Neuronal stem cell (in vitro differentiated cells): Measurements from ENCODE around the gene AIFM2.

ENCODE experiments used
- DNase-seq: peaks from one replicate; pipeline ENCODE4 v3.0.0-alpha.2; 2013; ENCODE audit warnings: low spot score
- H2AFZ ChIP-seq: one replicate; pipeline ENCODE4 v1.6.1; 2013; ENCODE audit warnings: mild to moderate bottlenecking, low read length, inconsistent platforms
- H2AK5ac ChIP-seq: 2 replicates; pipeline ENCODE4 v1.6.1; 2013; ENCODE audit warnings: low read depth, mild to moderate bottlenecking, inconsistent platforms, low read length, moderate library complexity, mixed read lengths
- H2BK120ac ChIP-seq: 2 replicates; pipeline ENCODE4 v1.6.1; 2013; ENCODE audit warnings: low read depth, mild to moderate bottlenecking, inconsistent platforms, low read length, moderate library complexity, mixed read lengths
- H2BK12ac ChIP-seq: one replicate; pipeline ENCODE4 v1.6.1; 2013; ENCODE audit warnings: low read length, inconsistent platforms
- H2BK15ac ChIP-seq: 2 replicates; pipeline ENCODE4 v1.6.1; 2013; ENCODE audit warnings: mild to moderate bottlenecking, low read length, inconsistent platforms, mixed read lengths
- H2BK5ac ChIP-seq: one replicate; pipeline ENCODE4 v1.6.1; 2013; ENCODE audit warnings: inconsistent platforms, mild to moderate bottlenecking, low read length, moderate library complexity
- H3K14ac ChIP-seq: one replicate; pipeline ENCODE4 v1.6.1; 2013; ENCODE audit warnings: low read length, inconsistent platforms
- H3K18ac ChIP-seq: 2 replicates; pipeline ENCODE4 v1.6.1; 2013; ENCODE audit warnings: low read length, inconsistent platforms
- H3K23ac ChIP-seq: 2 replicates; pipeline ENCODE4 v1.6.1; 2013; ENCODE audit warnings: low read depth, mild to moderate bottlenecking, mixed read lengths, low read length, inconsistent platforms; ENCODE audit not compliant: poor library complexity
- H3K27ac ChIP-seq: replicated peaks from 3 replicates; pipeline ENCODE4 v1.5.1; 2013; ENCODE audit warnings: low read length, inconsistent platforms
- H3K27me3 ChIP-seq, 3 experiments: 2 replicates each; pipeline ENCODE4 v1.6.1; 2013; ENCODE audit warnings: low read length in 3 of 3, mild to moderate bottlenecking in 2 of 3, inconsistent platforms in 1 of 3, low read depth in 1 of 3, mixed read lengths in 1 of 3, moderate library complexity in 1 of 3; ENCODE audit not compliant: control insufficient read depth in 3 of 3, insufficient read depth in 3 of 3
- H3K36me3 ChIP-seq, 2 donors: replicated peaks in 1 of 2; 2 replicates each; pipeline ENCODE4 v1.6.1; 2013; ENCODE audit warnings: low read length in 2 of 2; ENCODE audit not compliant: control insufficient read depth in 2 of 2, insufficient read depth in 2 of 2
- H3K4ac ChIP-seq: 2 replicates; pipeline ENCODE4 v1.6.1; 2013; ENCODE audit warnings: inconsistent platforms, mild to moderate bottlenecking, low read length, moderate library complexity
- H3K4me1 ChIP-seq, 2 donors: 1 replicate in 1 of 2; 2 replicates in 1 of 2; pipeline ENCODE4 v1.6.1; 2013; ENCODE audit warnings: low read length in 2 of 2, low read depth in 1 of 2; ENCODE audit not compliant: control insufficient read depth in 2 of 2, insufficient read depth in 1 of 2
- H3K4me2 ChIP-seq: one replicate; pipeline ENCODE4 v1.6.1; 2013; ENCODE audit warnings: mild to moderate bottlenecking, low read length, inconsistent platforms; ENCODE audit not compliant: insufficient read depth, poor library complexity, severe bottlenecking
- H3K4me3 ChIP-seq, 2 donors: 2 replicates each; pipeline ENCODE4 v1.5.1; 2013; ENCODE audit warnings: low read length in 2 of 2, mild to moderate bottlenecking in 2 of 2, inconsistent platforms in 1 of 2, moderate library complexity in 1 of 2
- H3K79me1 ChIP-seq: one replicate; pipeline ENCODE4 v1.6.1; 2013; ENCODE audit warnings: low read depth, mild to moderate bottlenecking, inconsistent platforms, low read length, moderate library complexity
- H3K9ac ChIP-seq: one replicate; pipeline ENCODE4 v1.6.1; 2013; ENCODE audit warnings: mild to moderate bottlenecking, low read depth, low read length, inconsistent platforms; ENCODE audit not compliant: poor library complexity
- H3K9me3 ChIP-seq, 2 donors: replicated peaks in 1 of 2; 2 replicates each; pipeline versions ENCODE3 to v1.6.1; 2013; ENCODE audit warnings: low read length in 2 of 2, mild to moderate bottlenecking in 2 of 2, inconsistent platforms in 1 of 2, low read depth in 1 of 2, mixed read lengths in 1 of 2, moderate library complexity in 1 of 2; ENCODE audit not compliant: control insufficient read depth in 2 of 2, insufficient read depth in 1 of 2
- H4K8ac ChIP-seq: one replicate; pipeline ENCODE4 v1.6.1; 2013; ENCODE audit warnings: low read depth, mild to moderate bottlenecking, inconsistent platforms, low read length, moderate library complexity
- H4K91ac ChIP-seq: one replicate; pipeline ENCODE4 v1.6.1; 2013; ENCODE audit warnings: low read length, low read depth, mild to moderate bottlenecking, inconsistent platforms; ENCODE audit not compliant: poor library complexity
- WGBS, 2 donors: extraction: QIAGEN DNeasy Blood & Tissue Kit; methylation state at CpG; one replicate each; pipeline ENCODE4 v1.1.7; 2013; ENCODE audit warnings: missing lambda C conversion rate in 2 of 2, mixed read lengths in 1 of 2; ENCODE audit not compliant: insufficient read length in 2 of 2, insufficient replicate concordance in 1 of 2; ENCODE audit errors: extremely low coverage in 2 of 2; 5-methylcytosine and 5-hydroxymethylcytosine counted together

AIFM2 gene

DNA sequence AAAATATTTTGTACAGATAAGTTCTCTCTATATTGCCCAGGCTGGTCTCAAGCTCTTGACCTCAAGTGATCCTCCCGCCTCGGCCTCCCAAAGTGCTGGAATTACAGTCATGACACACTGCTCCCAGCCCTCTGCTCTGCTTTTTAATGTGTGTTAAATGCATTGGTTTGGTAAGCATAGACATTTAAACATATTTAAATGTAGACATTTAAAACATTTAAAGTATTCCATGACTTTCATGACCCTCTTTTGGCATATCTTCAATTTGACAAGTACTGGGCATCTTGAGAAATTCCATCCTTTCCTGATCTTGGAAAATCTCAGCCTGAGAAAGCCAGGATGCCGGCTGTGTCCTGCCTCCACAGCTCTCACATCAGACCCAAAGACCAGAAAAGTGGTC, 42.9 kb upstream of the AIFM2 start:
- Histone ChIP-seq H2BK12ac (no peak overlapping the region), H3K79me1 (no peaks in the 10 kb centered on the region), H3K27me3 (no peaks in the 10 kb centered on the region), H3K4ac (no peak overlapping the region), H2AK5ac (no peak overlapping the region), H3K4me3 (no peak overlapping the region), H4K8ac (no peak overlapping the region), H3K27ac (no peak overlapping the region), H3K23ac (no peak overlapping the region), H2BK120ac (no peak overlapping the region), H4K91ac (no peak overlapping the region), H3K36me3 (no peaks in the 10 kb centered on the region), H2BK15ac (no peak overlapping the region), H3K4me1 (peaks cover 3% of the 10 kb centered on the region in 2 donors), H3K4me2 (no peak overlapping the region), H2BK5ac (no peak overlapping the region), H3K9ac (no peak overlapping the region), H2AFZ (no peak overlapping the region), H3K18ac (no peak overlapping the region), H3K14ac (no peak overlapping the region), H3K9me3 (peaks cover 2 to 11% of the 10 kb centered on the region in 2 donors)
- no CpG with 5 or more reads among the region's 3 CpGs for whole genome bisulfite sequencing, 2 donors
- no peak for DNase-seq

- H3K14ac ChIP-seq = no peak overlapping the region
- no peak overlapping the region for H3K4me3 ChIP-seq
- no peak for DNase-seq
- no peak overlapping the region for H4K91ac ChIP-seq
- H4K8ac ChIP-seq = no peak overlapping the region
- H3K27me3 ChIP-seq = no peaks in the 10 kb centered on the region
- no peaks in the 10 kb centered on the region for H3K36me3 ChIP-seq
- no peak overlapping the region for H2BK12ac ChIP-seq
- H3K4me2 ChIP-seq = no peak overlapping the region
- H3K23ac ChIP-seq = no peak overlapping the region
- H3K4ac ChIP-seq = no peak overlapping the region
- no peak overlapping the region for H2BK120ac ChIP-seq
- H3K27ac ChIP-seq = no peak overlapping the region
- peaks cover 3 to 5% of the 10 kb centered on the region in 2 donors for H3K4me1 ChIP-seq
- H2AK5ac ChIP-seq = no peak overlapping the region
- peaks cover 0 to 4% of the 10 kb centered on the region in 2 donors for H3K9me3 ChIP-seq
- no peak overlapping the region for H3K9ac ChIP-seq
- H2AFZ ChIP-seq = peak overlapping the region; percentile 81
- no peak overlapping the region for H2BK5ac ChIP-seq
- WGBS, 2 donors = no CpG with 5 or more reads among the region's 4 CpGs
- peaks cover 4% of the 10 kb centered on the region for H3K79me1 ChIP-seq
- H2BK15ac ChIP-seq = no peak overlapping the region
- no peak overlapping the region for H3K18ac ChIP-seq
Observed at GRCh38 chr10:70174058-70174741, 41.6 kb upstream of the AIFM2 start.

GRCh38 chr10:70169649-70170364, 37.2 kb upstream of the AIFM2 start:
- H2AK5ac ChIP-seq = peak overlapping the region; percentile 68
- WGBS, 2 donors = no CpG with 5 or more reads among the region's 40 CpGs
- no peak overlapping the region for H2BK5ac ChIP-seq
- no peak overlapping the region for H3K4ac ChIP-seq
- H3K4me1 ChIP-seq = peaks cover 3 to 5% of the 10 kb centered on the region in 2 donors
- H3K79me1 ChIP-seq = peaks cover 4% of the 10 kb centered on the region
- peak overlapping the region; percentile 88 for H2AFZ ChIP-seq
- peak overlapping the region; percentile 42 for H3K14ac ChIP-seq
- no peaks in the 10 kb centered on the region for H3K27me3 ChIP-seq
- no peak overlapping the region for H2BK120ac ChIP-seq
- DNase-seq = peak; percentile 50
- peaks cover 0 to 4% of the 10 kb centered on the region in 2 donors for H3K9me3 ChIP-seq
- H3K27ac ChIP-seq = peak overlapping the region; percentile 13
- no peak overlapping the region for H4K91ac ChIP-seq
- peak overlapping the region; percentile 92 for H3K9ac ChIP-seq
- H3K23ac ChIP-seq = peak overlapping the region; percentile 76
- no peak overlapping the region for H2BK15ac ChIP-seq
- H3K4me3 ChIP-seq = peak overlapping the region; percentile 98 to 99
- peak overlapping the region; percentile 76 for H3K4me2 ChIP-seq
- H3K36me3 ChIP-seq = peaks cover 1 to 31% of the 10 kb centered on the region in 2 donors
- H4K8ac ChIP-seq = no peak overlapping the region
- peak overlapping the region; percentile 86 for H3K18ac ChIP-seq
- no peak overlapping the region for H2BK12ac ChIP-seq

GRCh38 chr10:70169011-70169410, 36.4 kb upstream of the AIFM2 start:
- Histone ChIP-seq H2AK5ac (no peak overlapping the region), H2BK15ac (no peak overlapping the region), H3K18ac (no peak overlapping the region), H3K14ac (no peak overlapping the region), H4K91ac (no peak overlapping the region), H3K27me3 (no peaks in the 10 kb centered on the region), H4K8ac (no peak overlapping the region), H3K4me1 (peaks cover 3 to 4% of the 10 kb centered on the region in 2 donors), H3K23ac (no peak overlapping the region), H3K4ac (no peak overlapping the region), H2AFZ (no peak overlapping the region), H2BK12ac (no peak overlapping the region), H3K4me3 (peak overlapping the region in 1 of 2 donors; percentile 98), H3K9ac (no peak overlapping the region), H3K36me3 (peaks cover 1 to 39% of the 10 kb centered on the region in 2 donors), H3K9me3 (peaks cover 0 to 4% of the 10 kb centered on the region in 2 donors), H3K4me2 (no peak overlapping the region), H2BK120ac (no peak overlapping the region), H2BK5ac (no peak overlapping the region), H3K79me1 (peaks cover 4% of the 10 kb centered on the region), H3K27ac (no peak overlapping the region)
- no peak for DNase-seq
- no CpG with 5 or more reads among the region's 2 CpGs for WGBS, 2 donors
